COLO668 (cell line): Measurements from ENCODE around the gene GUCY2D.
"Not testable (repeated sequence)": the region's sequence is repeated elsewhere in the genome, so short reads cannot be mapped to it uniquely, and the experiment has no call there.

Experiments
- DNase-seq: peaks from one replicate; lab custom pipeline; 2025; ENCODE audit not compliant: unreplicated experiment; lab: John Stamatoyannopoulos, UW

GUCY2D gene

DNA sequence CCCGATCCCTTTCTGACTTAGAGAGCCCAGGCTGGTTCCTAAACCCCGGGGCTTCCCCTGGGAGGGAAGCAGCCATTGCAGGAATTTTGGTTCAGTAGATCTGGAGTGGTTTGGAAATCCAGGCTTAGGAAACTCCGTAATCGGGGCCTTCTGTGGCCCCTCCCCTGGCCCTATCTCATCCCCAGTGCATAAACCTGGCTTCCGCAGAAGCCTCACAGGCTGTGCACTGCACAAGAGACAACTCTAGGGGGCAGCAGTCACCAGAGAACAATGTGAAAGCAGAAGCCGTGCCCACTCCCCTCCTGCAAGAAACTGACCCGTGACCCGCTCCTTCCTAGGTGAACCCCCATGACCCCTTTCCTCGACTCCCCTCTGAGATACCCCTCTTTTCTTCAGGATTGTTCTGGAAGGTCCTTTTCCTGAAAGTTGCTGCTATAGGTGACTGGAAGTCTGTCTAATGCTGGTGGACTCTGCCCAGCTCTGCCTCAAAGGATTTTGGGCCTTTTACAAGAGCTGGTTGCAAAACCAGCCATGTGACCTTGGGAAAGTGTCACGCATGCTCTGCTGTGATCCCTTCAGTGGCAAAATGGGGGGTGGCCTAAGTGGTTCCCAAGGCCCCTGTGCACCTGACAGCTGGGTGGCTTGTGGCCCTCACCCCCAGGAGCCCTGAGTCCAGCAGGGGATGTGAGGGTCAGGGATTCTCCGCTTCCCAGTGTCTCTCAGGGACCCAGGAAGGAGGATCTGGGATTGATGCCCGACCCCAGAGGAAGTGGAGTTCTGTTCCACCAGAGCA lies 14.4 kb downstream of the GUCY2D start:
- DNase-seq, result no peak

- DNase-seq, result no peak
Observed at GRCh38 chr17:8018436-8018835, 16.0 kb downstream of the GUCY2D start.

DNA sequence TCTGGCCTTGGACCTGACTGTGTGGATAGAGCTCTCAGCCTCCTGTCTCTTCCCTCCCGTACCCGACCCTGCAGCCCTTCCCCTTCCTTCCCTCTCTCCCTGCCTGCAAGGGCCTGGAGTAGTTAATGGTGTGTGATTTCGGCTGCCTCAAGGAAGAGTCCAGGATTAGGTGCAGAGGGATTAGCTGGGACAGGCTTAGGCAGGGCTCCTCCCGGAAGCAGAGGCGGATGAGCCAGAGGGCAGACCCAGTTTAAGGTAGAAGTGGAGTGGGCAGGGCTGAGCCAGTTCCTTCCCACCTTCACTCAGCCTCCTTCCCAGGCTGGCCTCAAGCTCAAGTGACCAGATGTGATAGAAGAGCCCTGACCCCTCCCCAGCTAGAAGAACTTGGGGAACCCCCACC lies 16.8 kb downstream of the GUCY2D start:
- no peak for DNase-seq

DNA sequence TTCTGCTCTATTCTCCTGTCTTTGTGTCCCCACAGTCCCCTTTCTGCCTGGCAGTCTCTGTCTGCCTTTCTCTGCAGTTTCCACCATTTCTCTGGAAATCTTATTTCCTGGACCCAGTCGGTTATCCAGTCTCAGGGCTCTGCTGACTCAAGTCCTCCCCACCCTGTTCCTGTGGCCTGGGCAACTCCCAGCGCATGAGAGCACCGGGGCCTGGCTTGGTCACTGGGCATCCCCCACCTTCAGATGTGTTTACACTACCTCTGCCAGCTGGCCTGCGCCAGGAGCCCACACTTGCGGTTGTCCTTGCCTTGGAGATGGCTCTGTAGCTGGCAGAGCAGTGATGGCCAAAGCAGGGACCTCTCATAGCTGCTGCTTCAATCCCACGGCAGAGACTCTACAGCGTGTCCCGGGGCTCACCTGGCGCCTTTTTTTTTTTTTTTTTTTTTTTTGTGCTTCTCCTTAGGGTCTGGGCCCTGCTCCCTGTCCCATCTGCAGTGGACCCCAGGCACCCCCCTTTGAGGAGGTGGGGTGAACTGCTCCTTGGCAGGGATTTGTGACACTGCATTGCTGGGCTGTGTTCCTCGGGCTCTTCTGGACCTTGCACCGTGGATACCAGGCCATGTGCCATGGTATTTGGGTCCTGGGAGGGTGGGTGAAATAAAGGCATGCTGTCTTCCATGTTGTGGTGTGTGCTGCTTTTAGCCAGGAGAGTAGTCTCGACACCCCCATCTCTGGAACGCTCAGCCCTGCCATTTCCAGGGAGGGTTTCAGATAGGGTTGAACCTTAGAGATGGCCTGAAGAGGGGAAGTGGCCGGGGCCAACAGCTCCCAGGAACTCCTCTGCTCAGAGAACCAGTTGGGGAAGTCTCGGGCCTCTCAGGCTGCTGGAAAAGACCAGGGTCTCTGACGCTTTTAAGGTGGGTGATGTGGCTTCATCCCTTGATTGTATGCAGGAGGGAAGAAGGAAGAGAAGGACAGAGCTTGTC lies 17.5 kb downstream of the GUCY2D start:
- no peak for DNase-seq

DNA sequence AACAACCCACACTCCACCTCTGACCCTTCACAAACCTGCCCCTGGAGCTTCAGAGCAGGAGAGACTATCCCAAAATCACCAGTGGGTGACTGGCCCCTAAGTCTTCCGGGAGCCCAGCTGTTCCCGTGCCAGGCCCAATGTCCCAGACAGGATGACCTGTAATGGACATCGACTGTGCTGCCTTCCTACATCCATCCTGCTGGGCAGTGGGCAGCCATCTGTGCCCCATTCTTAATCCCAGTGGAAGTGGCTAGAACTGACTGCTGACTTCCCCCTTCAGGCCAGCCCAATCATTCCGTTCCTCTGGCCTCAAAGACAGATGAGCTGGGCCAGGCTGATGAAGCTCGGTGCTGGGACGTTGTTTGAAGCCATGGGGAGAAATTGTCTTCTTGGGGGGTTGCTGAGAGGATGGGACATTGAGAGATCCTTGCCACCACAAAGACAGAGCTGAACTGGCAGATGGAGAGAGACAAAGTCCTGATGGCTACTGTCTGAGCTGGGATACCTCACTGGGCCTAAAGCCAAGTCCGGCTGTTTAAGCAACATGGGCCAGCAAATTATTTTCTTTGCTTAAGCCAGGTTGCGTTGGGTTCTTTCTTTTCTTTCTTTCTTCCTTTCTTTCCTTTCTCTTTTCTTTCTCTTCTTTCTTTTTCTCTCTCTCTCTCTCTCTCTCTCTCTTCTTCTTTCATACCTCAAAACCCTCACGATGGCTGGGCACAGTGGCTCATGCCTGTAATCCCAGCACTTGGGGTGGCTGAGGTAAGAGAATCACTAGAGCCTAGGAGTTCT lies 18.6 kb downstream of the GUCY2D start:
- no peak for DNase-seq

DNA sequence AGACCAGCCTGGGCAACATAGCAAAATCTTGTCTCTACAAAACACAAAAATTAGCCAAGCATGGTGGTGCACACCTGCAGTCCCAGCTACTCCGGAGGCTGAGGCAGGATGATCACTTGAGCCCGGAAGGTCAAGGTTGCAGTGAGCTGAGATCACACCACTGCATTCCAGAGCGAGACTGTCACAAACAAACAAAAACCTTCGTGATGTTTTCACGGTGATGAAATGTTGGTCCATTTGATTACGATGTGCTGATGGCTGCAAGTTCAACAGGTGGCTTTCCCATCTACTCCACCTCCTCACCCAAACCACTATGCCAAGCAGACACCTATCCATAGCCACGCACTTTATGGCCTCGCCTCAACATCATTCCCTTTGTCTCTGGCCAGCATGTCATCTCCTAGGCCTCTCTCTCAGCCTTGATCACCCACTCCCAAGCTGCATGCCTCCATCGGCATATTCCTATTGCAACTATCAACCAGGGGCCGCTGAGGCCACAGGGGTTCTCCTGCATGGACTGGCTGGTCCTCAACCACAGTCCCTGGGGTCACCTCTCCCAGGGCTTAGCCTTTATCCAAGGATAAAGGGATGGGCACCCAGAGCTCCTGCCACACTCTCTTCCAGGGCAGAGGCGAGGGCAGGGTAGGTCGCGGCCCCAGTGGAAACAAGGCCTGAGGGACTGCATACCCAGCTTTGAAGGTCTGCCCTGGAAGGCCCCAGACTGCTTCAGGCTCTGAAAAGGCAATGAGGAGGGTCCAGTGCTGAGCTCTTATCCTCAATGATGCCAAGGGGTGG lies 19.3 kb downstream of the GUCY2D start:
- DNase-seq, result no peak

DNA sequence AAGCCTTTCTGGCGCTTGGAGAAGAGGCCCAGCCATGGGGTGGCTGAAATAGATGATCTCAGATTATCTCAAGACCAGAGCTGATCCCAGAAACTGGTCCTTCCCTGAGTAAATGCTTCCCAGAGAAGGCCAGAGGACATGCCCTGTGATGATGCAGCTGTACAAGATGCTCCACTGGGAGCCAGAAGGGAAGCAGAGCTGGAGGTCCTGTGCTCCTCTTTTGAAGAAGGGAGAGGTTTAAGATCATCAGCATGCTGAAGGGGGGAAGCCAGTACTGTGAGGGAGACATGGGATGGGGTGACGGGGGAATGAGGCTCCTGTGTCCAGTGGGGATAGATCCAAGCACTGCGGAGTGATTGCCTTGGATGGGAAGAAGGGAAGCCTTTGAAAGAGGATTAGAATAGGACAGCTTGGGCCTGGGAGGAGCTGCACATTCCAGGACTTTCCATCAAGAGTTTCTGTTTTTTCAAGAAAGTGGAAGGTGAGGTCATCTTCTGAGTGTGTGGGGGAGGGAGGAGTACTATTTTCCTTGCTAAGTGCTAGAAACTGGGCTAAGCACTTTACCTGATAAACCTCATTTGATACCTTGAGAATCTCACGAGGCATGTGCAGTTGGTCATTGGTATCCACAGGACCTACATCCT lies 20.1 kb downstream of the GUCY2D start:
- DNase-seq, result no peak

DNA sequence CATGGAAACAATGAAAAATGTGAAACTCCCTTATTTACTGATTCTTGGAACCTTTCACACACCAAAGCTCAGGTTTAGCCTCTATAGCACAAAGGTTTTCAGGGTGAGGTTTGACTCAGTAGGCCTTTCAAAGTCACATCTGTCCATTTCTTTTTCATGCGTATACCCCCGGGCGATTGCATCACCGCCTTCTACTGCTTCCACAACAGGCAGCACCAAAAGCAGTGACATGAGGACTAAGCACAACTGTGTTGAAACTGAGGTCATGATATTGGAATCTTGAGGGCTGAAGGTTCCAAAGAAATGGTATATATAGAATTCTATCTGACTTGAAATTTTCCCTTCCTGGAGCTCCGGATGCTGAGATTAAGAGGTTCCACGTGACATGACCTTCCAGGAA lies 21.7 kb downstream of the GUCY2D start:
- not testable (repeated sequence) for DNase-seq

GRCh38 chr17:8025176-8025911 lies 22.9 kb downstream of the GUCY2D start:
- no peak for DNase-seq

GRCh38 chr17:8029121-8029520 lies 26.7 kb downstream of the GUCY2D start:
- no peak for DNase-seq

DNA sequence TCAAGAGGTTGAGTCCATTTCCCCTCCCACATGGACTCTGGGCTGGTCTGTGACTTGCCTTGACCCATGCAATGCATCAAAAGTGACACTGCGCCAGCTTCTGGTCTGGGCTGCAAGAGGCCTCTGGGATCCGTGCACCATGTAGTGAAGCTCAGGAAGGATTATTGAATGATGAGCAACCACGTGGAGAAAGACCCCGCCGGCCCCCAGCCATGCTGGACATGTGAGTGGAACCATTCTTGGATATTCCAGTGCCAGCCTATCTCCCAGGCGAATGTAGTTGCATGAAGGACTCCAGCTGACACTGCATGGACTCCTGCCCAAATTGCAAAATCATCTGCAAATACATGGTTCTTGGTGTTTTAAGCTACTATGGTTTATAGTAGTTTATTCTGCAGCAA lies 28.8 kb downstream of the GUCY2D start:
- no peak for DNase-seq

DNA sequence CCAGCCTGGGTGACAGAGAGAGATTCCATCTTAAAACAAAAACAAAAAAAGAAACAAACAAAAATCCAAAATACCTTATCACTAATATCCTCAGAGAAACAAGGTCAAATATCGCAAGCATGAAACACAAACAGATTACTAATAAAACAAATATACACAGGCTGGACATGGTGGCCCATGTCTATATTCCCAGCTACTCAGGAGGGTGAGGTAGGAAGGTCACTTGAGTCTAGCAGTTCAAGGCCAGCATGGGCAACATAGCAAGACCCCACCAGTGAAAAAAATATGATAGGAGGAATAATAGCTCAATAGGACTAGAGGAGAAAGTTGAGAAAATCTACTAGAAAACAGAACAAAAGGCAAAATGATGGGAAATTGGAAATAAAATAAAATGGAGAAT lies 29.5 kb downstream of the GUCY2D start:
- DNase-seq, result no peak

DNA sequence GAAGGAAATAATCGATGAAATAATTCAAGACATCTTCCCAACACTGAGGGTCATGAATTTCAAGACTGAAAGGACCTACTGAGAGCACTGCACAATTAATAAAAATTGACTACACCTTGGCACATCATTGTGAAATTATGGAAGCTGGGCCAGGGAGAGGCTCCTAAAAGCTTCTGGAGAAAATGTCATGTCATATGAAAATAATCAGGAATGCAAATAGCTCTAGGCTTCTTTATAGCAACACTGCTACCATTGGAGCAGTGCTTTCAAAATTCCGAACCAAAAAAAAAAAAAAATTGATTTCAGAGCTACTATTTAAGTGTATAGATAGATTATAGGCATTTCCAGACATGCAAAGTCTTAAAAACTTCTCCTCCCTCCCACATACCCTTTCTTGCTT lies 30.0 kb downstream of the GUCY2D start:
- no peak for DNase-seq

- DNase-seq, result no peak
Observed at GRCh38 chr17:8038954-8039610, 36.7 kb downstream of the GUCY2D start, which contains the start of gene ALOX15B. TSS of gene ALOX15B (plus strand) at chr17:8039059. CDS start at chr17:8039156, 97 bp downstream.

DNA sequence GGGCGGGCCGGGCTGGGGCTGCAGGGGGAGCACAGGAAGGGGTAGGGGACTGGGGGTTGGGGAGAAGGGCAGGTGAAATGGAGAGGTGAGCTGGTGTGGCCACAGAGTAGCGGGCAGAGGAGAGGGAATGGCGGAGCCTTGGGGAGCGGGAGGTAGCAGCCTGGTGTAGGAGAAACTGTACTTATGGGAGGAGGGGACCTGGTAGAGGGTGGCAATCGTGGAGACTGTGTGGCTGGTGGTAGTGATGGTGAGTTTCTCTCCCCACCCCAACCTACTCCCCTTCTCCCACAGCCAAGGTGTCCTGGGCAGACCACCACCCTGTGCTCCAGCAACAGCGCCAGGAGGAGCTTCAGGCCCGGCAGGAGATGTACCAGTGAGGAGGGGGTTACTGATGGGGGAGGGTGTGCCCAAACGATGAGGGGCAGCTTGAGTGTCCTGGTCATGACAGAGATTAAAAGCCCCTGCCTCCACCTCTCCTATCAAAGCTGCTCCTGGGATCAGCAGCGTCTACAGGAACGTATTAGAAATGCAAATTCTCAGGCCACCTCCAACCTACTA lies 37.3 kb downstream of the GUCY2D start:
- no peak for DNase-seq

GRCh38 chr17:8041249-8041928 lies 39.0 kb downstream of the GUCY2D start:
- peak; percentile 7 for DNase-seq

DNA sequence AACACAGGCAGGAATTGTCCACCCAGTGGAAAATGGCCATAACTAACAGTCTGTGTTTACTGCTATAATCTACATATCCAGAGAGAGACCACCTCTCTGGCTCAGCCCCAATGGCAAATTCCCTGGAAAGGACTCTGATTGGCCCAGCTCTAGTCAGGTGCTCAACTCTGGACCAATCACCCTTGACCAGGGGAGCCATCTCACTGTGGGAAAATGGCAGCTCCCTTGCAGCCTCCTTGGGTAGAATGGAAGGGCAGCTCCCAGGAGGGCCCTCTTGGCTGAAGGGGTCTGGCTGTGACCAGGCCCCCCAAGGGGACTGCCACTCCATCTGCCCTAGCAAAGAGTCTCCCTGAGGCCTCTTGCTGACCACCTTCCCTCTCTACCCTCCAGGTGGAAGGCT lies 39.6 kb downstream of the GUCY2D start:
- no peak for DNase-seq
